Stimulated activated CD8-positive, alpha-beta memory T cell treated with anti-CD3 and anti-CD28 coated beads, Interleukin-12 subunit alpha, Interleukin-12 subunit beta, amount 100 ng/mL, for 4 hours (primary cell): ENCODE results near the gene DEPDC1B.
"Not testable (repeated sequence)": the region's sequence is repeated elsewhere in the genome, so short reads cannot be mapped to it uniquely, and the experiment has no call there.

ENCODE experiments used
- DNase-seq: peaks from one replicate; pipeline ENCODE4 v3.0.0-alpha.2; 2020; ENCODE audit warnings: low read depth

Gene DEPDC1B

DNA sequence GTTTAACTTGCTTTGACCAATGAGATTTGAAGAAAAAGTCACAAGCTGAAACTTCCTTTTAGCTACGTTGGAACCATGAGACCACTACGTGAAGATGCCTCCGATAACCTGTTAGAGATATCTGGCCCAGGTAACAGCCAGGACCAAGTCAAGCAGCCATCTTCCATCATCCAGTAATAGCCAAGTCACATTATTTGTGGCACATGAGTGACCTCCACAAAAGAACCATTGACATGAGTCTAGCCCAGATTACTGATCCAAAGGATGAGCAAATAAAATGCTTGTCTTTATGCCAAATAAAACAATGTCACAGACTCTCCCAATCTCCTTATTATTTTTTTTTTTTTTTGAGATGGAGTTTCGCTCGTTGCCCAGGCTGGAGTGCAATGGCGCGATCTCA, 1.6 kb downstream of the DEPDC1B start:
- DNase-seq: no peak

DNA sequence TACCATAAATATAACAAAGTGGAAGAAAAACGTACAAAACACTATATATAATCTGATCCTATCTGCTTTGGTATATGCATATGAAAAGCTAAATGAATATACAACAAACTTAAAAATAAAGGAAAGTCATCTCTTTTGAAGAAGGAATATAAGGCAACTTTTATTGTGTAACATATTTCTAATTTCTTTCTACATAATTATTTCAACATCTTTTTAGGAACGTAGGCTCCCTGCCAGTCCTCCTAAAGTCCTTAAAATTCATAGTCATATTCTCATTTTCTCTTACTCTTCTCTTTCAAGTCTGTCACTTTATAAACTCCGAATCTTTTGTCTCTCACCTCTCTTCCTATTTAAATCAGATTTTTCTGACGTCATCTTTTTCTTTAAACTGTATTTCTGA, 9.6 kb downstream of the DEPDC1B start:
- no peak for DNase-seq

DNA sequence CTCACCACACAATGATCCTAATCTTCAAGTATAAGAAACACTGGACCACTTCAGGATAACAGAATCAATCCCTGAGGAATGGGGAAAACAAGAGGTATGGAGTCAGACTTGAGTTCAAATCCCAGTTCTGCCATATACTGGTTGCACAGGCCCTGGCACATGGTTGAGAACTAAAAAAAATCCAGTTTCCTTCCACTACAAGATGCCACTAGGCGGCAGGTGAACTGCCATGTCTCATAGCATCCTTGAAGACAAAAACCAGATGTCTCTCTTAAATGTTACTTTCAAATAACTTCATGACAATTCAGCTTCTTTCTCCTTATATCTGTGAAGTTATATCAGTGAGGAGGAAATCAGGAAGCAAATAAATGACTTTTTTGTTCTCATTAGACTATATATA, 11.0 kb downstream of the DEPDC1B start:
- no peak for DNase-seq

DNA sequence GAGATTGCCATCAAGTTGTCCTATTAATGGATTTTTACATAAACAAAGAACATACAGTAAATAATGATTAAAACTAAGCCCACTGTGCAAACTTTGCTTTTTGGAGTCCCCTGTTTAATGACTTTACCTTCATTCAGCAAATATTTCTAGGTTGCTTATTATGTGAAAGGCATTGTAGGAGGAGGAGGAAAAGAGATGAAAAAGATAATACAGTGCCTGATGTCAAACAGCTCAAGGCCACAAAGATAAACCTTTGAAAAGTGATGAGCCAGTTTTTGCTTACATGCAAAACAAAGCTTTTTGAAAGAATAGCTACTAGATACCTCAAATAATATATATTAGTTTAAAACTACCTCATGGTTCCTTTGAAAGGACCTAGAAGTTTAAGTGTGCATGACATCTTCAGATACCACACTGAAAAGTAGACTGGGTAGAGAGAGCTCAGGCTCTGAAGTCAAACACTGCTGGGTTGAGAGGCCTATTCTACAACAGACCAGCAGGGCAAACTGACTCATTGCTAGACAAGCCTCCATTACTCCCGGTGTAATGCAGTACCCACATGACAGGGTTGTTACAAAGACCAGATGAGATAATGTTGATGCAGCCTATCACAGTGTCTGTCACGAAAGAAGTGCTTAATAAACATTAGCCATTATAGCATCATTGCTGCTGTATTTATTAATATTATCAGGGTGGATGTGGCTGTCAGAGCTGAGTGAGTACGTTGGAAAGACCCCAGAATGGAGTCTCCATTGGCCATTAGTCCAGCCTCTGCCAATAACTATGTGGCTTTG, 11.8 kb downstream of the DEPDC1B start:
- no peak for DNase-seq

DNA sequence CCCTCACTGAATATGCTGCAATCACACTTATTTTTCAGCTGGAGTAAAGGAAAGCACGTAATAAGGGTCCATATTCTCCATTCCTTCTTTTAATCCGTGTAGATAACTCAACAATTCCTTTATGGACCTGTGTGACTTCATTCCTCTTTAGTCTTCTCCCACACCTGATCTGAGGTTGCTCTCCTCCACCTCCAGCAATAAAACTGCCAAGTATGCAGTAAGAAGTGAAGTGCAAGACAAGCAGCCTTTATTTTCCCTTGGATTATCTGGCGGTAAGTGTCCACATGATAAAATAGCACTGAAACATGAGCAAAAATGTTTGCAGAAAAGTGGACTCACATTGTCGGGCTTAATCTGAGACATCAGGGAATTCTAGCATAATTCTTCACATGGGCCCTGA, 13.8 kb downstream of the DEPDC1B start:
- no peak for DNase-seq

DNA sequence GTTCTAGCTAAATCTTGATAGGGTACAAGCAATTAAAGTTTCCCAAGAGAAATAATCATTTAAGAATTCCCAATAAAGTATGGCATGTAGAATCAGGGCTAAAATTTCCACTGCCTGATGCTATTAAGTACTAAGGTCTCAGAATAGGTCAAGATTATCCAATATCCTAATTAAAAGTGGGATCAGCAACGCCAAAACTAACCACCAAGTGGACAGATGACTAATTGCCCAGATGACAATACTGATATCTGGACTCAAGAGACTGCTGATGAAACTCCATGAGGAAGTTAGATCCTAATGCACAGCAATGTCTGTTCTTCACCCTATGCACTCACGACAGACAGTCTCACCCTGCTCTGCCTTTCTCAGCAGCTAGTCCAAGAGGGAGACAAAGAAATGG, 14.3 kb downstream of the DEPDC1B start:
- DNase-seq: no peak

DNA sequence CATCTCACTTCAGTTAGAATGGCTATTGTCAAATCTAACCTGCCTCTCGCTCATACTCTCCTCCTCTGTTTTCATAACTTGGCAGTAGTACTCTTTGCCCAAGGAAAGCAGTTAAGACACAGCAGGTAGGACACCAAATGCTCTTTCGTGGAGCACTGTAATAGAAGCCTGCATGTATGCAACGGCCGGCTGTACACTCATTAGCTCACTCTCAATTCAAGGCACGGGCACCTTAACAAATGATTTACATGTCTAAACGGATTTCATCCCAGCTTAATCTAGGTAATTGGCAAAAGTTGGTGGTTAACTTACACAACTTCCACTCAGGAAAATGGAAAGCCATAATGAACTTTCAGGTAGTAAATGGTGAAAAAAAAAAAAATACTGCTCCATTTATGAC, 14.9 kb downstream of the DEPDC1B start:
- DNase-seq: no peak

DNA sequence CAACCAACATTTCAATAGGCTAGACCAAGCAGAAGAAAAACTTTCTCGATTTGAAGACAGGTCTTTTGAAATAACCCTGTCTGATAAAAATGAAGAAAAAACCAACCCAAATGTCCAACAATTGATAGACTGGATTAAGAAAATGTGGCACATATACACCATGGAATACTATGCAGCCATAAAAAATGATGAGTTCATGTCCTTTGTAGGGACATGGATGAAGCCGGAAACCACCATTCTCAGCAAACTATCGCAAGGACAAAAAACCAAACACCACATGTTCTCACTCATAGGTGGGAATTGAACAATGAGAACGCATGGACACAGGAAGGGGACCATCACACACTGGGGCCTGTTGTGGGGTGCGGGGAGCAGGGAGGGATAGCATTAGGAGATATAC, 18.0 kb downstream of the DEPDC1B start:
- DNase-seq: not testable (repeated sequence)

DNA sequence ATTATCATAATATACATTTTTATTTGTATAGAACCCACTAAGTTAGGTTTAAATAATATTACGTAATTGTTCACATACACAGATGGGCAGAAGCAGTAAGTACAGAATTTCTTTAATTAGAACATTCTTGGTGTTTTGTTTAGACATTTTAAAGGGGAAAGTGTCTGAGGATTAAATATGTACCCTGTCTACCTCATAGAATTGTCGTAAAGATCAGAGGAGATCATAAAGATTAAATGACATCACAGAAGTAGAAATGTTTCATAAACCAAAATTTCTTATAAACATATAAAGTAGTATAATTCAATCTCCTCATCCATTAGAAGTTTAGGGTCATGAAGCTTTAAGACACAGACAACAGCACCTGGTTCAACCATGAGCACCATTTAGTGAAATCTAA, 20.1 kb downstream of the DEPDC1B start:
- DNase-seq: no peak

DNA sequence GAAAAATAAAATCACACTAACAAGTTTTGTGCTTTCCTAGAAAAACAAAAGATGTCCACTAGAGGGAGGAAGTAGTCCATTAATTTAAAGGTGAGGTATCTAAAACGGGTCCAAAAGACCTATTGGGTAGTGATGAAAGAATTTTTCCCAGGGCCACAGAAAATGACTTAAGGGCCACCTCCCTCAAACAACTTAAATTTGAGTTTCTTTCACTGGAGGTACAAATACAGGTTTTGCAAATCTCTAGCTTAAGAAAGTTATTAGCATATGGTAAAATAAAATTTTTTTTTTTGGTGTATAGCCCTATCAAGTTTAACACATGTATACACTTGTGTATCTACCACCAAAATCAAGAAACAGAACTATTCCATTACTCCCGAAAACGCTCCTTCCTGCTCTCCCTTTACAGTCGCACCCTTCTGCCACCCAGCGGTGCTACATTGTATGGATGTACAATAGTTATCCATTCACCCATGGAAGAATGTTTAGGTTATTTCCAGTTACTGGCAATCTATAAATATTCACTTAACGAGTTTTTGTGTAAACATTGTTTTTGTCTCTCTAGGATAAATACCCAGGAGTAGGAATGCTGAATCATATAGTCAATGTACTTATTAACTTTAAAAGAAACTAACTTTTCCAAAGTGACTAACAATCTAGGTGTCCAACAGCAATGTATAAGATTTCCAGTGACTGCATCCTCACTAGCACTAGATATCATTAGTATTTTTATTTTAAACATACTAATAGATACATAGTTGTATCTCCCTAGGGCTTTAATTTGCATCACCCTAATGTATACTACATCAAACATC, 21.9 kb downstream of the DEPDC1B start:
- DNase-seq: no peak

DNA sequence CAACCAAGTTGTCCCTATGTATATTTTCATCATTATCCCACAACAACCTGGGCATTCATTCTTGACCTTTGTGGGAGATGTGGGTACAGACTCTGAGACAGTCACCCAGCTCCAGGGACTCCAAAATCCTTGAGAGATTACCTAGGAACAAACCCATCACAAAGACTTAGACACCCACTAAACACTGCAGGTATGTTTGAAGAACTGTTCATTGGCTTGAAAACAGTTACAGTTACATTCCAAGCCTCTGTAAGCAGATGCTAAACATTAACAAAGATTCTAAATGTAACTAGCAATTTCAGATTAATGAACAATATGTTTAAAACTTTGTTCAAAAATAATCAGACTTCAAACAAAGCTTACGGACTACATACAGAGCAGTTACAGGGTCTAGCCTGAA, 24.7 kb downstream of the DEPDC1B start:
- DNase-seq: no peak

DNA sequence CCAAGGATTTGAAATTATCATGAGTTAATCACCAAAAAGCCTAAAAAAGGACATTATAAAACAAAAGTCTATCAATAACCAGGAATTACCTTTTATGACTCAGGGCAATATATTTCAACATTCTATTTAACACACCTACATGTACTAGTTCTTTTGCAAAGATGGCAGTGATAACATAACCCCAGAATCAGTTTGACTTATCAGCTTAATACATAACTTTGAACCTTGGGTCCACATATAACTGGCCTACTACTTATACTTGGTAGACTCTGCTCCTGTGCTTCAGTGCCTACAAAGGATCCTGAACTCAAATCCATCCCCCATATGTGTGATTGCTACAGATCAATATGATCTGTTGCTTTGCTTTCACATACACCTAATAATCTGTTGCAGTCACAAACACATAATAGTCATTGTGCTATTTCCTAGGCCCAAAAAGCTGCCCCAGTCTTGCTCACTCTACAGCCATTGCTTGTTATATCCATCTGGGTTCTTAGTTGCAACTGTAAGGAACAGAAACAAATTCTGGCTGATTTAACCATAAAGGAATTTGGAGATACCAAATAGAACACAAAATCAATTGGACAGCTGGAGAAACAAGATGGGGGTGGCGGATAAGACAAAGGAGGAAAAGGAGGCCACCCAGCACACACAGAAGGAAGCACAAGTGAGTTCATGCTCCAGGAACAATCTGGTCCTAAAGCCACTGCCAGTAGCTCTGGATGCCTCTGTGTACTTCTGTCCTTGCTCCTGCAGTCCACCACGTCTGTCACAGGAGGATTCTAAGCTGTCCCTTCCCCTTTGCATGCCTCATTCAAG, 25.5 kb downstream of the DEPDC1B start:
- DNase-seq: no peak

DNA sequence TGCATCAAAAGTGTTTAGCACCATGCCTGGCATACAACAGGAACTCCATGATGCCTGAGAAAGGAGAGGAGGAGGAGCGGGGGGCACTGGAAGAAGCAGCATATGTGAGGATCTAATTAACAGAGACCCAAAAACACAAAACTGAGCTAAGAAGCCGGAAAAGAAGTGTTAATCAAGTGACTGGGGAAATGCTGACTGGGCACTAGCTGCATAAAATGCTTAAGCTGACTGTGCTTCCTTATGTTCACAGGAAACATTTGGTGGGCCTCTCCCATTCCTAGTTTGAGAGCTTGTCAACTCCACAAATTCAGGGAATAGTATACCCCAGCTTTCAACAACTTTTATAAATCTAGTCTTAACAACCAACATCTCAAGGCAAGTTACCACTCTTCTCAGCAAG, 26.6 kb downstream of the DEPDC1B start:
- DNase-seq: no peak

DNA sequence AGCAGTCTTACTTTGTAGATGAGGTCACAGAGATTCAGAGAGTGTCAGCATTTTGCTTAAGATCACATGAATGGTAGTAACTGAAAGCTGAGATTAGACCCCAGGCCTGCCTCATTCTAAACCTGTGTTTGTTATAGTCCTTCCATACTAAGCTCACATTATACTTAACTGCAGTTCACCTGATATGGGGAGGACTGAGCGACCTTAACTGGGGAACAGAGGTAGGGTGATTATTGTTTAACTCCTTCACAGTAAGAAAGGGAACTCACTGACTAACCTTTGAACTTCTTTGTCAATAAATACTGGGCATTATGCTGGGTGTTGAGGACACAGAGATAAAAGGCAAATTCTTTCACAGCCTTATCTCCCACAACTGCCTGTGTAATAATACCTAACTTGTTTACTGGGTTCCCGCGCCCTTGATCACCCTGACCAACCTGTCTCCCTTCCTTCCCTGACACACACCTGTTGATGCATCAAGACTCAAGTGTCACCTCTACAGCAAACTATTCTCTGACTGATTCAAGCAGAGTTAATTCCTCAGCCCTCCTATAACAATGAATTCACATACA, 27.2 kb downstream of the DEPDC1B start:
- no peak for DNase-seq

DNA sequence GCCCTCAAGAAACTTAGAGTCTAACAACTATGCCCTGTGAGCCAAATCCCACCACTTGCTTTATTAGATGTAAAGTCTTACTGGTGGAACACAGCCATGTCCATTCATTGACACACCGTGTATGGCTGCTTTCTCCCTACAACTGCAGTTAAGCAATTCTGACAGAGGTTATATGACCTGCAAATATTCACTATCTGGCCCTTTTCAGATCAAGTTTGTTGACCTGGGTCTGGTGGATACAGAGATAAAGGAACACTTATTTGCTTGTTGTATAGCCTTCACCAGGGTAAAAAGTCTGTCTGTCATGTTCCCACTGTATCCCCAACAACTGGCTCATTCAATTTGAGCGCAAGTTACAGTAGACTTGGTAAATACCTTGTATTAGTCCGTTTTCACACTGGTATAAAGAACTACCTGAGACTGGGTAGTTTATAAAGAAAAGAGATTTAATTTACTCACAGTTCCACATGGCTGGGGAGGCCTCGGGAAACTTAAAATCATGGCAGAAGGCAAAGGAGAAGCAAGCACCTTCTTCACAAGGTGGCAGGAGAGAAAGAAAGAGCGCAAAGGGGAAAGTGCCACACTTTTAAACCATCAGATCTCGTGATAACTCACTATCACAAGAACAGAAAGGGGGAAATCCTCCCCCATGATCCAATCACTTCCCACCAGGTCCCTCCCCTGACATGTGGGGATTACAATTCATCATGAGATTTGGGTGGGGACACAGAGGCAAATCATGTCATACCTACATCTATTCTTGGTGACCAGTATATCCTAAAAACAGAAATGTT, 27.9 kb downstream of the DEPDC1B start:
- DNase-seq: no peak

DNA sequence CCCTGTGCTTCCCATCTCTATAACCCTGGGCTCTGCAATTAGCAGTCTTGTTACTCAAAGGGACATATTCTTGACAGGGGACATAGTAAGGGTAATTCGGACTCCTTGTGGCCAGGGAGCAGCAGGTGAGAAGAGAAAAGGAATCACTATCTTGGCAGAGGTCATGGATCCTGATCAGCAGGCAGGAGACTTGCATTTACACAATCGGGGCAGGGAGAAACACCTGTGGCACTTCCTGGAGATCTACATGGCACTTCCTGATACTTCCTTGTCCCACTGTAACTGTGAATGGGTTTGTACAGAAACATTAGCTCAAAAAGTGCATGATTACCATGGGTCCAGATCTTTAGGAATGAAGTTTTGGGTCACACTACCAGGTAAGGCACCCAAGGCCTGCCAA, 29.2 kb downstream of the DEPDC1B start:
- no peak for DNase-seq

DNA sequence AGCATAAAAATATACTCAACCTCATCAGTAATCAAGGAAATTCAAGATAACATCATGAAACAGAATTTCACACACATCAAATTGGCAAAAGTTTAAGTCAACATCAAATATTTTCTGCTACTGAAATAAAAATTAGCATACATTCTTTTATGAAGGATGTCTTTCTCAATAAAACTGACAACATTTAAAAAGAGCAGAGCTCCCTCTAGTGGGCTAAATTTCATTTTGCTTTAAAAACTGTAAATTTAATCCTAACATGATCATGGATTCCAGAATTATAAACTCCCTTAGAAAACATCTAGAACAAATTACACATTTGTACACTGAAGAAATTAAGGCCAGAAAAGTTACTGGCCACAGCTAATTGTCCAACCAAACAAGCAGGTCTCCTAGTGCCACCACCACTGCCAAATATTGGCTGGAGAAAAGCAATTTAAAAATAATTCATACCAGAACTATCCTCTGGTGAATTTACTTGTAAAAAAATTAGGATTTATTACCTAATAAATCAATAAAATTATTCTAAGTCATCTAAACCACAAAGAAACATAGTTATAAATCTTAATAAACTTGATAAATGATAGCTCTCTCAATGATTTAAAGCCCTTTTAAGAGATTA, 31.2 kb downstream of the DEPDC1B start:
- no peak for DNase-seq

DNA sequence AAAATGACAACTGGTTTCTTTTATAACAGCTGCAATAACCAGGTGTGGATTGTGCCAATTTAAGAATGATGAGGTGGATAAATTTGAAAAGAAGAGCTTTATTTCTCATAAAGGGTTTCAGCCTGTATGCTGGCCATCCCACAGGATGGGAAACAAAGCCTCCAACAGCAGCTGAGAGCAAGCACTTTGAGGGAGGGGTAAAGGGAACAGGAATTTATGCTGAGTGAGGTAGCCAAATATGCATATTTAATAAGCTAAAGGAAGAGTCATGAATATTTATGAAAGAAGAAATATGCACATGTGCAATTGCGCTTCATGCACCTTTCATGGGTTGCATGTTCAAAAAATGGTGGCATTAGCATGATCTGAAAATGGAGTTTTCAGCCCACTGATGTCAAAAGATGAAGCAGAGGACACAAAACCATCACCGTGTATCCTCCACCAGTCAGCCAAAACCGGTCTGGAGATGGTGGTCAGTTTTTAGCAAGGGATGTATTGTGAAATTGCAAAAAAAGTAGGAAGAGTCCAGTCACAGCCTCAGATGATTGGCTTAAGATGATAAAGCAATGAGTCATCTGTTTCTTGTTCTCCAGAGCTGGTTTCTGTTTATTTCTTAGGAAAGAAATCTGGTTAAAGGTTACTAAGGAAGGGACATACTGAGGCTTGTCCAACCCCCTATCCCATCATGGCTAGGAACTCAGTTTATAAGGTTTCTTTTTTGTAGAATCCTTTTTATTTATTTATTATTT, 47.9 kb downstream of the DEPDC1B start:
- DNase-seq: no peak

DNA sequence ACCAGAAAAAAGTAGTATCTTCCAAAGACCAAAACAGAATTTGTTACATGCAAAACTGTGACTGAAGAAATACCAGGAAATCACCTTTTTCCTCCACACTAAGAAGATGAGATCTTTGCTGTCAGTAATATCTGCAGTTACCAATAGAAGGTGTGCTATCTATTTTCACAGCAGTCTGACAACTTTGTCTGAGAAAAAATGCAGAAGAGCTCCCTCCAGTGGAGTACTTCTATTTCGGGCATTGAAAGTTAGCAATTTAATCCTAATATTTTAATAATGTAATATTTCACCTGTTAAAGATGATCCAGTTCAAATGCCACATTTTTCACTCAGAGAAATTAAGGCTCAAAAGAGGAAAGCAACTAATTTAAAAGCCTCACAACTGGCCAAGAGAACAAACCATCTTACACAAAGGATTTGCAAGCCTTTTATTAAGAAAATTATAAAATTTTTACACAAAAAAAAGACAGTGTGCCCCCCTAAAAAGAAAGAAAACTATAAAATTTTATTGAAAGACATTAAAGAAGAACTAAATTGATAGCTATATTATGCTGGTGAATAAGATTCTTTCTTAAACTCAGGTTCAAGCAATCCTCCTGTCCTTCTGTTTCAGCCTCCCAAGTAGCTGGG, 50.6 kb downstream of the DEPDC1B start:
- no peak for DNase-seq

DNA sequence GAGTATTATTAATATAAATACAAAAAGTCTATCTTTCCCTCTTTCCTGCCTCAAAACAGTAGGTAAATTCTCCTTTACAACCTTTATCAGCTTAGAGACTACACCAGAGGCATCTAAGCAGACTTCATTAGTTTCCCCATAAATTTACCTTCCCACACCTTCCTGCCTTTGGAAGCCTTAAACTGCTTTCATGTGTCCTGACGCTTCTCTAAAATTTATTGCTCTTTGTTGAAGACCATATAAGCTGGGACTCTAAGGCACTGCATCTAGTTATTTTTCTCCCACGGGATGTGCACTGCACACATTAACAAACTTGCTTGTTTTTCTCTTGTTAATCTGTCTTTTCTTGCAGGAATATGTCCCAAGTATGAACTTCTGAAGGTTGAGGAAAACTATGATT, 51.8 kb downstream of the DEPDC1B start:
- DNase-seq: no peak
